ENCODE data around the gene SPART.

SPART gene

DNA sequence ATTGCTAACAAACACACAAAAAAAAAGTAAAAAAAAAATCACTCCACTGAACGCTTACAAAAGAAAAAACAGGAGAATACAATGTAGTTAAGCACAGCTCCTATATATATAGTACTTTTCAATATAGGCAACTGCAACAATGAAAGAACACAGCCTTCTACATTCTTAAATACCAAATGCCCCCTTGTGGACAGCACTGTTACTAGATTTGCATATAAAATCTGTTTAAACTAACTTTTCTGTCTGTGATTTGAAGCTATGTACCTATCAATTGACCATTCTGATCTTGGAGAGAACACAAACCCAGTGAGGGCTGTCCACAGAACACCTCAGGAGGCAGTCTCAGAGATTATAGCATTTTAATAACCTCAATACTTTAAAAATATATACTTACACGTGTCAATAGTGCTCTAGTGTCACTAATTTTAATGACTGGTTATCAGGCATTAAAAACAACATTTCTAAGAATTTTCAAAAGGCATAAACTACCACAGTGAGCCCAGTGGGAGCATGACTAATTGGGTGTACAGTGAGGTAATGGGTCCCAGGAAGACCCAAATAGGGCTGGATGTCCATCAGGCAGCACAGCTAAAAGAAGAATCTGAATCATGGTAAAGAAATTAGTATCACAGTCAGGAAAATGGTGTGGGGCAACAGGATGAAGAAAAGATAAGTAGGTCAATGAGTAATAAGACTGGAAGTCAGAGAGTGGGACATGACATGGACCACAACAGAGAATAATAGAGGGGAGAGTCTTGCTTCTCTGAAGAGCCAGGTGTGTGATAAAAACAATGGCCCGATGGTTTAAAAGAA is 70.8 kb downstream of the SPART start:
- TF ChIP-seq, protein P1, sequence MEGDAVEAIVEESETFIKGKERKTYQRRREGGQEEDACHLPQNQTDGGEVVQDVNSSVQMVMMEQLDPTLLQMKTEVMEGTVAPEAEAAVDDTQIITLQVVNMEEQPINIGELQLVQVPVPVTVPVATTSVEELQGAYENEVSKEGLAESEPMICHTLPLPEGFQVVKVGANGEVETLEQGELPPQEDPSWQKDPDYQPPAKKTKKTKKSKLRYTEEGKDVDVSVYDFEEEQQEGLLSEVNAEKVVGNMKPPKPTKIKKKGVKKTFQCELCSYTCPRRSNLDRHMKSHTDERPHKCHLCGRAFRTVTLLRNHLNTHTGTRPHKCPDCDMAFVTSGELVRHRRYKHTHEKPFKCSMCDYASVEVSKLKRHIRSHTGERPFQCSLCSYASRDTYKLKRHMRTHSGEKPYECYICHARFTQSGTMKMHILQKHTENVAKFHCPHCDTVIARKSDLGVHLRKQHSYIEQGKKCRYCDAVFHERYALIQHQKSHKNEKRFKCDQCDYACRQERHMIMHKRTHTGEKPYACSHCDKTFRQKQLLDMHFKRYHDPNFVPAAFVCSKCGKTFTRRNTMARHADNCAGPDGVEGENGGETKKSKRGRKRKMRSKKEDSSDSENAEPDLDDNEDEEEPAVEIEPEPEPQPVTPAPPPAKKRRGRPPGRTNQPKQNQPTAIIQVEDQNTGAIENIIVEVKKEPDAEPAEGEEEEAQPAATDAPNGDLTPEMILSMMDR (IDR thresholded peaks at IDR 0.05): peak; percentile 58

DNA sequence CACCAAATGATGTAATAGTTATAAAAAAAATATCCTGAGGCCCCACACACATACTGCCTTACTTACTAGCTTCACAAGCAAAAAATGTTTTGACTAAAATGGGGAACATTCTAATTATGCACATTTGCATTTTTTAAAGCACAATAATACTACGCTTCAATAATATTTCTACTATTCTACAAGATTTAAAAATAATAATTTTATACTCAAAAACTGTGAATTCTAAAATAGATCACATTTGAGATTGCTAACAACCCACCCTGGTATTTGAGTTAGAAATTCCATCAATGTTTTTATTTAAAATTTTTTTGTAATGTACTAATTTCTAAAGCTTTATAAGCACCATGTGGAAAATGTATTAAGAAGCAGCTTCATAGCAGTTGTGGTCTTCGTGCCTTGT is 72.8 kb downstream of the SPART start:
- TF ChIP-seq, protein P1 (IDR thresholded peaks at IDR 0.05): no peak

DNA sequence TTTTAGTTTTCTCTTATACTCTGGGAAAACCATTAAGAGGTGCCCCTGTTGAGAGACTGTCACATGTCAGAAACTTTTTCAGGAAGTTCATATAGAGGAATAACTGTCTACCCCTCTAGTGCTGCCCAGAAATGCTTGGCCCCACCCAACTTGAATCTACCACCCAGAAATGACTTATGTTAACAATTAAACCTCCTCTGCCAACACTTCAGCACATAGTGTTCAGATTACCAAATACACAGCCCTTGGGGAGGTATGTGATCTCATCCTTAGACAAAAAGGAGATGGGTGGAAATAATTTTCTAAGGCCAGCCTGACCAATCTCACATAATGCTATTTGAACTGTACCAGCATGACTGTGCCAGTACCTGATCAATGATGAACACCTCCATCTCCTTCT is 84.2 kb downstream of the SPART start:
- TF ChIP-seq, protein P1 (IDR thresholded peaks at IDR 0.05): no peak

DNA sequence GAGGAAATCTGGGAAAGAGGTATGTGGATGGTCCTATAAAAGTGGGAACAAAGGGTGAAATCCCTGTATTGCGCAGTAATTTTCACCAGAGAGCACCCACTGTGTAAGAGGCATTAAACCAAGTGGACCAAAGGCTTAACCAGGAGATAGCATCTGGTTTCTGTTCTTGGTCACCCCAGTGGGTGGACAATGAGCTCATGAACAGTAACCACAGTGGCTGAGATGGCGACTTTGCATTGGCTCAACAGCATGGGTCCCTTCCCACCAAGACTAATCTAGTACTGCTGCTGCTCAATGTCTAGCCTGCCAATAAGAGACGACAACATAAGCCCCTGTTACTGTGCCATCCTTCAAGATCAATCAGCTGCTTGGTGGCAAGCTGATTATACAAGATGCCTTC is 85.2 kb downstream of the SPART start:
- TF ChIP-seq, protein P1 (IDR thresholded peaks at IDR 0.05): no peak

DNA sequence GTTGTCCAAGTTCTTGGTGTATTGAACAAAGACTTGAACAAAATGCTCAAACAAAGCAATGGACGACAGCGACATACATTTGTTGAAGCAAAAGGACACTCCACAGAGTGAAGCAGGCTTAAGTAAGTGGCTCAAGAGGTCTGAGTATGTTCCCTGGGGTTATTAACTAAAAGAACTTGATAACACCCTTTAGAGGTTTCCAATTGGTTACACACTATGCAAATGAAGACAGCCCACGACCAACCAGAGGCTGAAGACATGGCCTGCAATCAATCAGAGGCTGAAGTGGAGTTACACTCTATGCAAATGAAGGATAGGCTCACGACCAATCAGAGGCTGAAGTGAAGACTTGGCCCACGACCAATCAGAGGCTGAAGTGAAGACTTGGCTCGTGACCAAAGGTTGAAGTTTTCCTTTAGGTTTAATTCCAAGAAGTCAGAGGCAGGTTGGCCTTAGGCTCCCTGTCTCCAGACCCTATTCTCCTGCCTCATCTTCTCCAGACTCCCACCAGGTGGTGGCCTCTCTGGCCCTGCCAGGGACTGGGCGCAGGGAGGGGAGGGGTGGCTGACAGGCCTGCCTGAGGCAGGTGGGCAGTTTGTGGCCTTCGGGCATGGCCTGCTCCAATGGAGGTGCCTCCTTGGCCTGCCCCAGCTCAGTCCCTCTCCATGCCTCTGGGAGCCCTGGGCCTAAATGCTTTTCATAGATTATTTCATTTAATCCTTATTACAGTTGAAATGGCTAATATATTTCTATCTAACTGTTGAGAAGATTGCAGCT is 86.6 kb downstream of the SPART start:
- TF ChIP-seq, protein P1 (IDR thresholded peaks at IDR 0.05): no peak

DNA sequence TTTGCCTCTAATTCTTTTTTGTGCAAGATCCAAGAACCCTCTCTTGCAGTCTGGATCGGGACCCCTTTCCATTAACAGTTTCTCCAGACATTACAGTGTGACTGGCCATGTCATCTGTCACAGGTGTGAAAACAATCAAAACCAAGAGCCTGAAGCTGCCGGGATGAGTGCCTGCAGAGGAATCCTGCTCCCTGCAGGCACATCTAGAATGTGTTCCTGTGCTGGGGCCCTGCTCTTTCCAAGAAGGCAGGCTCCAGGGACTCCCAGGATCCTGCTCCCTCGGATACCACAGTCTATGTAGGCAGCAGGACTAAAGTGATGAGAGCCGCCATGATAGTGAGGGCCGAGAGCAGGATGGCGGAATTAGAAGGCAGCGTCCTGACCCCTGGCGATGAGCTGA is 87.4 kb downstream of the SPART start:
- TF ChIP-seq, protein P1 (IDR thresholded peaks at IDR 0.05): no peak

Data from LNCAP (cell line).